Esophagus muscularis mucosa (tissue), 4 donors: Measurements from ENCODE around the gene CCSAP.

ENCODE experiments used
- CTCF ChIP-seq, 3 experiments: fragments of 200-600 bp in 2 of 3; fragments of 450-650 bp in 1 of 3; sonication (generic) in 2 of 3; IDR thresholded peaks; one replicate each; pipeline ENCODE4 v1.5.1; 2017 to 2019; ENCODE audit warnings: antibody characterized with exemption in 3 of 3, mild to moderate bottlenecking in 2 of 3, moderate library complexity in 1 of 3
- EP300 ChIP-seq: sonication (generic); formaldehyde crosslinking; IDR thresholded peaks from one replicate; pipeline ENCODE4 v1.6.1; 2017; ENCODE audit warnings: antibody characterized with exemption
- POLR2A ChIP-seq: fragments of 450-650 bp; IDR thresholded peaks from one replicate; pipeline ENCODE4 v1.6.1; 2017; ENCODE audit warnings: antibody characterized with exemption, moderate library complexity, mild to moderate bottlenecking, low read depth
- POLR2AphosphoS5 ChIP-seq, 2 donors: sonication (generic); formaldehyde crosslinking; IDR thresholded peaks; one replicate each; pipeline ENCODE4 v1.6.1; 2017; ENCODE audit warnings: antibody characterized with exemption in 2 of 2

GRCh38 chr1:229383188-229383587 lies 40.3 kb upstream of the CCSAP start:
- no peak for TF ChIP-seq CTCF (IDR thresholded peaks at IDR 0.05)
- no peak for TF ChIP-seq POLR2A
- TF ChIP-seq EP300 = no peak
- no peak for TF ChIP-seq POLR2AphosphoS5 (IDR thresholded peaks at IDR 0.05)
